IMR-90 (cell line): ENCODE data around the gene CTCFL. TPM values are rescaled to one million over a fixed set of nuclear protein-coding genes. Genes with fewer than 3 reads are reported as not detected.

Experiments used
- ATAC-seq: fragments of 200-7000 bp; cut with Tn5 transposase; 2 replicates; pipeline ENCODE4 v1.9.1; 2020; ENCODE audit warnings: low read depth, mild to moderate bottlenecking, moderate library complexity
- BruUV-seq: library from RNA; stranded (reverse); fragments of 400-500 nt; replicated peaks from 2 replicates; lab custom pipeline; 2021; lab: Mats Ljungman, UMichigan
- CTCF ChIA-PET: fragments of 300-600 bp; formaldehyde crosslinking; extraction: SDS; loops from one replicate; lab custom pipeline; 2021; ENCODE audit warnings: antibody characterized with exemption; lab: Yijun Ruan, JAX
- POLR2A ChIA-PET: fragments of 300-600 bp; sonication (Branson Sonifier 250); formaldehyde crosslinking; loops from one replicate; lab custom pipeline; 2022; ENCODE audit warnings: antibody characterized with exemption; ENCODE audit not compliant: unreplicated experiment; lab: Charles Lee
- DNase-seq: peaks from one replicate; pipeline ENCODE4 v3.0.0; 2013
- H2AFZ ChIP-seq: replicated peaks from 2 replicates; pipeline ENCODE3; 2013; ENCODE audit warnings: low read length, mild to moderate bottlenecking; ENCODE audit not compliant: poor library complexity
- H2AK5ac ChIP-seq: 2 replicates; pipeline ENCODE4 v1.6.1; 2013; ENCODE audit warnings: low read depth, low read length, inconsistent platforms
- H2AK9ac ChIP-seq: replicated peaks from 2 replicates; pipeline ENCODE3; 2013; ENCODE audit warnings: mild to moderate bottlenecking, low read depth, low read length, moderate library complexity; ENCODE audit not compliant: poor library complexity
- H2BK120ac ChIP-seq: 2 replicates; pipeline ENCODE4 v1.6.1; 2013; ENCODE audit warnings: low read depth, low read length, inconsistent platforms
- H2BK15ac ChIP-seq: 3 replicates; pipeline ENCODE4 v1.6.1; 2013; ENCODE audit warnings: low read depth, low read length, inconsistent platforms
- H2BK20ac ChIP-seq: 2 replicates; pipeline ENCODE4 v1.6.1; 2013; ENCODE audit warnings: low read depth, mild to moderate bottlenecking, inconsistent platforms, low read length, moderate library complexity
- H2BK5ac ChIP-seq: 2 replicates; pipeline ENCODE4 v1.6.1; 2013; ENCODE audit warnings: mild to moderate bottlenecking, low read depth, low read length, inconsistent platforms; ENCODE audit not compliant: poor library complexity, severe bottlenecking
- H3K14ac ChIP-seq: replicated peaks from 2 replicates; pipeline ENCODE4 v1.6.1; 2013; ENCODE audit warnings: low read depth, low read length, inconsistent platforms
- H3K18ac ChIP-seq: 2 replicates; pipeline ENCODE4 v1.6.1; 2013; ENCODE audit warnings: low read depth, low read length, control low read depth
- H3K23ac ChIP-seq: 2 replicates; pipeline ENCODE4 v1.6.1; 2013; ENCODE audit warnings: low read depth, low read length, inconsistent platforms
- H3K27ac ChIP-seq: 2 replicates; pipeline ENCODE4 v1.5.1; 2013; ENCODE audit warnings: mild to moderate bottlenecking, control low read depth, low read length; ENCODE audit not compliant: insufficient read depth
- H3K27me3 ChIP-seq: 2 replicates; pipeline ENCODE4 v1.6.1; 2013; ENCODE audit warnings: low read length; ENCODE audit not compliant: control insufficient read depth, insufficient read depth
- H3K36me3 ChIP-seq: 2 replicates; pipeline ENCODE4 v1.6.1; 2013; ENCODE audit warnings: low read length, mixed read lengths; ENCODE audit not compliant: control insufficient read depth, insufficient read depth
- H3K4ac ChIP-seq: 2 replicates; pipeline ENCODE4 v1.6.1; 2013; ENCODE audit warnings: low read depth, low read length, inconsistent platforms
- H3K4me1 ChIP-seq: 2 replicates; pipeline ENCODE4 v1.6.1; 2013; ENCODE audit warnings: low read length, mixed read lengths; ENCODE audit not compliant: control insufficient read depth, insufficient read depth
- H3K4me2 ChIP-seq: 2 replicates; pipeline ENCODE4 v1.6.1; 2013; ENCODE audit warnings: low read depth, mild to moderate bottlenecking, control low read depth, low read length, moderate library complexity
- H3K4me3 ChIP-seq: 2 replicates; pipeline ENCODE4 v1.5.1; 2013; ENCODE audit warnings: low read depth, mild to moderate bottlenecking, control low read depth, low read length, moderate library complexity; ENCODE audit not compliant: insufficient read depth
- H3K56ac ChIP-seq: 2 replicates; pipeline ENCODE4 v1.6.1; 2013; ENCODE audit warnings: low read length, inconsistent platforms; ENCODE audit not compliant: insufficient read depth; ENCODE audit errors: extremely low read depth
- H3K79me1 ChIP-seq, 2 experiments: 2 replicates each; pipeline ENCODE4 v1.6.1; 2013; ENCODE audit warnings: low read length in 2 of 2, inconsistent platforms in 1 of 2, low read depth in 1 of 2
- H3K9ac ChIP-seq: 2 replicates; pipeline ENCODE4 v1.6.1; 2013; ENCODE audit warnings: low read depth, low read length, control low read depth
- H3K9me1 ChIP-seq: 2 replicates; pipeline ENCODE4 v1.6.1; 2013; ENCODE audit warnings: low read length, inconsistent platforms; ENCODE audit not compliant: insufficient read depth
- H3K9me3 ChIP-seq: 2 replicates; pipeline ENCODE4 v1.6.1; 2013; ENCODE audit warnings: low read length; ENCODE audit not compliant: control insufficient read depth, insufficient read depth
- H4K20me1 ChIP-seq: 2 replicates; pipeline ENCODE4 v1.6.1; 2013; ENCODE audit warnings: low read length, inconsistent platforms; ENCODE audit not compliant: insufficient read depth
- H4K5ac ChIP-seq: 2 replicates; pipeline ENCODE4 v1.6.1; 2013; ENCODE audit warnings: mild to moderate bottlenecking, low read depth, low read length, control low read depth
- H4K8ac ChIP-seq, 2 experiments: 2 replicates each; pipeline ENCODE4 v1.6.1; 2013; ENCODE audit warnings: low read depth in 2 of 2, low read length in 2 of 2, control low read depth in 1 of 2, inconsistent platforms in 1 of 2
- H4K91ac ChIP-seq: 2 replicates; pipeline ENCODE4 v1.6.1; 2013; ENCODE audit warnings: low read depth, low read length, inconsistent platforms; ENCODE audit not compliant: insufficient read depth
- BHLHE40 ChIP-seq: fragments of 150-350 bp; IDR thresholded peaks from 2 replicates; pipeline ENCODE4 v1.6.1; 2016; ENCODE audit warnings: mild to moderate bottlenecking, low read depth, low read length
- CHD1 ChIP-seq: IDR thresholded peaks from 2 replicates; pipeline ENCODE4 v1.6.1; 2012; ENCODE audit warnings: low read depth, low read length, improper control_type of control experiment
- ELK1 ChIP-seq: fragments of 150-350 bp; IDR thresholded peaks from 2 replicates; pipeline ENCODE4 v1.6.1; 2016; ENCODE audit warnings: low read depth, mild to moderate bottlenecking, low read length, moderate library complexity, borderline replicate concordance
- FOS ChIP-seq: fragments of 150-350 bp; IDR thresholded peaks from 2 replicates; pipeline ENCODE4 v1.6.1; 2016; ENCODE audit warnings: low read depth, low read length
- MAFK ChIP-seq: IDR thresholded peaks from 2 replicates; pipeline ENCODE4 v1.6.1; 2012; ENCODE audit warnings: low read depth, low read length, improper control_type of control experiment
- MAZ ChIP-seq: IDR thresholded peaks from 2 replicates; pipeline ENCODE4 v1.6.1; 2012; ENCODE audit warnings: low read depth, mild to moderate bottlenecking, low read length, improper control_type of control experiment, moderate library complexity, borderline replicate concordance
- MXI1 ChIP-seq: IDR thresholded peaks from 2 replicates; pipeline ENCODE4 v1.6.1; 2012; ENCODE audit warnings: low read depth, mild to moderate bottlenecking, low read length, moderate library complexity, borderline replicate concordance
- NFE2L2 ChIP-seq: fragments of 150-350 bp; IDR thresholded peaks from 2 replicates; pipeline ENCODE4 v1.6.1; 2016; ENCODE audit warnings: low read depth, mild to moderate bottlenecking, low read length
- POLR2A ChIP-seq: IDR thresholded peaks from 2 replicates; pipeline ENCODE4 v1.6.1; 2012; ENCODE audit warnings: mild to moderate bottlenecking, low read depth, low read length
- RAD21 ChIP-seq: IDR thresholded peaks from 2 replicates; pipeline ENCODE4 v1.6.1; 2012; ENCODE audit warnings: low read length, improper control_type of control experiment
- RCOR1 ChIP-seq: IDR thresholded peaks from 2 replicates; pipeline ENCODE4 v1.6.1; 2012; ENCODE audit warnings: mild to moderate bottlenecking, low read length, improper control_type of control experiment; ENCODE audit not compliant: insufficient replicate concordance
- RFX5 ChIP-seq: IDR thresholded peaks from 2 replicates; pipeline ENCODE4 v1.8.0; 2012; ENCODE audit warnings: low read depth, mild to moderate bottlenecking, low read length, moderate library complexity
- SMC3 ChIP-seq: fragments of 150-350 bp; IDR thresholded peaks from 2 replicates; pipeline ENCODE4 v1.6.1; 2016; ENCODE audit warnings: low read depth, mild to moderate bottlenecking, antibody characterized with exemption, low read length, moderate library complexity
- WGBS, 2 experiments: methylation state at CpG; one replicate each; pipeline versions ENCODE4 v1.1.5 to v1.1.7; 2013; ENCODE audit warnings: missing lambda C conversion rate in 2 of 2; ENCODE audit not compliant: insufficient read length in 1 of 2; ENCODE audit errors: extremely low coverage in 2 of 2; 5-methylcytosine and 5-hydroxymethylcytosine counted together
- dilution Hi-C: fragments of 300-500 bp; cut with HindIII; formaldehyde crosslinking; loops from one replicate; pipeline ENCODE4 v1.14.3; 2018; ENCODE audit warnings: low sequenced_read_pairs; ENCODE audit not compliant: unreplicated experiment
- in situ Hi-C: fragments of 300-500 bp; cut with MboI; formaldehyde crosslinking; loops from 3 replicates; pipeline ENCODE4 v1.14.3; 2019; ENCODE audit warnings: low sequenced_read_pairs, inconsistent platforms, mixed read lengths
- intact Hi-C: fragments of 100-400 bp; cut with micrococcal nuclease; formaldehyde crosslinking; loops from 2 replicates; pipeline ENCODE4 v1.10.0; 2022
- polyA plus RNA-seq, 3 experiments: library from polyadenylated mRNA; depleted of rRNA; stranded (reverse); fragments of >200 nt; gene quantifications; 2 replicates each; pipeline ENCODE4 v1.2.3, GENCODE V29; 2012; ENCODE audit warnings: low replicate concordance in 1 of 3
- total RNA-seq: library from RNA; depleted of rRNA; stranded (reverse); fragments of >200 nt; gene quantifications from 2 replicates; pipeline ENCODE4 v1.2.3, GENCODE V29; 2012
- TF ChIP-seq, protein P1 (sequence below): fragments of 150-350 bp; IDR thresholded peaks from 2 replicates; pipeline ENCODE4 v1.6.1; 2017; ENCODE audit warnings: mild to moderate bottlenecking, antibody characterized with exemption, low read length, low read depth
- TF ChIP-seq, protein P2 (sequence below): conservative IDR thresholded peaks from 2 replicates; pipeline ENCODE4 v1.5.1; 2012; ENCODE audit warnings: mild to moderate bottlenecking, low read depth, low read length, improper control_type of control experiment

Gene CTCFL
- total and polyA plus RNA-seq, 2 of the 4 experiments (the other 2 are of a cell fraction) = not detected

GRCh38 chr20:57470666-57471495 lies 54.1 kb downstream of the CTCFL start:
- Histone ChIP-seq H3K9ac (no peak overlapping the region), H3K79me1 (no peaks in the 10 kb centered on the region), H4K20me1 (no peaks in the 10 kb centered on the region), H2AFZ (no peak overlapping the region), H4K5ac (no peak overlapping the region), H4K8ac (no peak overlapping the region), H2AK9ac (no peak overlapping the region), H4K91ac (no peak overlapping the region), H3K4me1 (no peaks in the 10 kb centered on the region), H3K4ac (no peak overlapping the region), H3K36me3 (no peaks in the 10 kb centered on the region), H2BK15ac (no peak overlapping the region), H2BK20ac (no peak overlapping the region), H2AK5ac (no peak overlapping the region), H2BK5ac (no peak overlapping the region), H3K23ac (no peak overlapping the region), H3K4me3 (no peak overlapping the region), H3K14ac (no peak overlapping the region), H3K9me3 (peaks cover 3% of the 10 kb centered on the region), H2BK120ac (no peak overlapping the region), H3K27ac (no peak overlapping the region), H3K9me1 (no peaks in the 10 kb centered on the region), H3K56ac (no peak overlapping the region), H3K18ac (no peak overlapping the region), H3K4me2 (no peak overlapping the region), H3K27me3 (peaks cover 26% of the 10 kb centered on the region)
- WGBS, 2 experiments = 45% methylated on average over 5 of the region's 18 CpGs; no CpG with 5 or more reads in 1 of the 2 experiments
- ATAC-seq (no peak), DNase-seq (no peak)
- no TSS peak for BruUV-seq
- intact Hi-C loops (no loop called here), in situ Hi-C loops (no loop called here), dilution Hi-C loops (no loop called here)
- POLR2A ChIA-PET = no interaction called here
- CTCF ChIA-PET = no interaction called here
- TF ChIP-seq RFX5 (no peak), ELK1 (no peak), RCOR1 (no peak), RAD21 (no peak), MAFK (no peak), FOS (no peak), SMC3 (no peak), CHD1 (no peak), BHLHE40 (no peak), POLR2A (no peak), MAZ (no peak), MXI1 (no peak), NFE2L2 (no peak)
- TF ChIP-seq, protein P1, sequence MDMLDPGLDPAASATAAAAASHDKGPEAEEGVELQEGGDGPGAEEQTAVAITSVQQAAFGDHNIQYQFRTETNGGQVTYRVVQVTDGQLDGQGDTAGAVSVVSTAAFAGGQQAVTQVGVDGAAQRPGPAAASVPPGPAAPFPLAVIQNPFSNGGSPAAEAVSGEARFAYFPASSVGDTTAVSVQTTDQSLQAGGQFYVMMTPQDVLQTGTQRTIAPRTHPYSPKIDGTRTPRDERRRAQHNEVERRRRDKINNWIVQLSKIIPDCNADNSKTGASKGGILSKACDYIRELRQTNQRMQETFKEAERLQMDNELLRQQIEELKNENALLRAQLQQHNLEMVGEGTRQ = no peak
- TF ChIP-seq, protein P2, sequence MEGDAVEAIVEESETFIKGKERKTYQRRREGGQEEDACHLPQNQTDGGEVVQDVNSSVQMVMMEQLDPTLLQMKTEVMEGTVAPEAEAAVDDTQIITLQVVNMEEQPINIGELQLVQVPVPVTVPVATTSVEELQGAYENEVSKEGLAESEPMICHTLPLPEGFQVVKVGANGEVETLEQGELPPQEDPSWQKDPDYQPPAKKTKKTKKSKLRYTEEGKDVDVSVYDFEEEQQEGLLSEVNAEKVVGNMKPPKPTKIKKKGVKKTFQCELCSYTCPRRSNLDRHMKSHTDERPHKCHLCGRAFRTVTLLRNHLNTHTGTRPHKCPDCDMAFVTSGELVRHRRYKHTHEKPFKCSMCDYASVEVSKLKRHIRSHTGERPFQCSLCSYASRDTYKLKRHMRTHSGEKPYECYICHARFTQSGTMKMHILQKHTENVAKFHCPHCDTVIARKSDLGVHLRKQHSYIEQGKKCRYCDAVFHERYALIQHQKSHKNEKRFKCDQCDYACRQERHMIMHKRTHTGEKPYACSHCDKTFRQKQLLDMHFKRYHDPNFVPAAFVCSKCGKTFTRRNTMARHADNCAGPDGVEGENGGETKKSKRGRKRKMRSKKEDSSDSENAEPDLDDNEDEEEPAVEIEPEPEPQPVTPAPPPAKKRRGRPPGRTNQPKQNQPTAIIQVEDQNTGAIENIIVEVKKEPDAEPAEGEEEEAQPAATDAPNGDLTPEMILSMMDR = no peak
